Endothelial cell of umbilical vein (primary cell): Measurements from ENCODE around the gene RNF40. TPM values are rescaled to one million over a fixed set of nuclear protein-coding genes. Genes with fewer than 3 reads are reported as not detected.

Experiments
- BruUV-seq: library from RNA; stranded (reverse); fragments of 400-500 nt; replicated peaks from 2 replicates; lab custom pipeline; 2021; lab: Mats Ljungman, UMichigan
- CTCF ChIA-PET: fragments of 300-600, 350-600 bp; sonication (Branson Sonifier 250); formaldehyde crosslinking; loops from one replicate; lab custom pipeline; 2021; ENCODE audit warnings: antibody characterized with exemption, inconsistent platforms; lab: Charles Lee
- POLR2A ChIA-PET: fragments of 300-600, 350-600 bp; sonication (Branson Sonifier 250); formaldehyde crosslinking; loops from one replicate; lab custom pipeline; 2021; ENCODE audit warnings: antibody characterized with exemption, inconsistent platforms; lab: Charles Lee
- DNase-seq: peaks from one replicate; pipeline ENCODE4 v3.0.0-alpha.2; 2011; ENCODE audit warnings: low read depth, low spot score
- FAIRE-seq: peaks from 2 replicates; lab custom pipeline; 2011; peaks lifted over from hg19 to GRCh38; lab: Jason Lieb, UNC
- H2AFZ ChIP-seq: 2 replicates; pipeline ENCODE4 v1.6.0; 2012; ENCODE audit warnings: low read depth, low read length, control low read depth, inconsistent platforms
- H3K27ac ChIP-seq: 2 replicates; pipeline ENCODE4 v1.5.1; 2011; ENCODE audit warnings: low read depth, mild to moderate bottlenecking, control low read depth, low read length, moderate library complexity; ENCODE audit not compliant: insufficient read depth
- H3K27me3 ChIP-seq, 2 experiments: 2 replicates each; pipeline versions ENCODE4 v1.6.0 to v1.6.1; 2011; ENCODE audit warnings: low read length in 2 of 2, mixed read lengths in 1 of 2; ENCODE audit not compliant: control insufficient read depth in 2 of 2, insufficient read depth in 2 of 2
- H3K36me3 ChIP-seq, 2 experiments: 2 replicates in 1 of 2; 3 replicates in 1 of 2; pipeline ENCODE4 v1.5.1; 2011; ENCODE audit warnings: low read length in 2 of 2, mild to moderate bottlenecking in 1 of 2, moderate library complexity in 1 of 2; ENCODE audit not compliant: control insufficient read depth in 2 of 2, insufficient read depth in 2 of 2; ENCODE audit errors: extremely low read depth in 1 of 2
- H3K4me1 ChIP-seq: 3 replicates; pipeline ENCODE4 v1.5.1; 2011; ENCODE audit warnings: mild to moderate bottlenecking, low read length; ENCODE audit not compliant: control insufficient read depth, insufficient read depth; ENCODE audit errors: extremely low read depth
- H3K4me2 ChIP-seq: 2 replicates; pipeline ENCODE4 v1.6.1; 2011; ENCODE audit warnings: low read length, control low read depth, mixed read lengths; ENCODE audit not compliant: insufficient read depth
- H3K4me3 ChIP-seq, 3 experiments: fragments of 200-600 bp in 1 of 3; sonication (generic), shearing (Covaris generic) in 1 of 3; replicated peaks in 1 of 3; 2 replicates each; pipeline ENCODE4 v1.5.1; 2011 to 2016; ENCODE audit warnings: control low read depth in 3 of 3, low read length in 3 of 3, mild to moderate bottlenecking in 2 of 3, inconsistent platforms in 1 of 3, low read depth in 1 of 3, moderate library complexity in 1 of 3; ENCODE audit not compliant: insufficient read depth in 1 of 3
- H3K79me2 ChIP-seq: 2 replicates; pipeline ENCODE4 v1.6.0; 2012; ENCODE audit warnings: low read length, inconsistent platforms; ENCODE audit not compliant: control insufficient read depth, insufficient read depth
- H3K9ac ChIP-seq: replicated peaks from 2 replicates; pipeline ENCODE3; 2011; ENCODE audit warnings: low read length, control low read depth; ENCODE audit not compliant: insufficient read depth; ENCODE audit errors: extremely low read depth
- H3K9me1 ChIP-seq: replicated peaks from 3 replicates; pipeline ENCODE4 v1.6.0; 2011; ENCODE audit warnings: mild to moderate bottlenecking, low read length; ENCODE audit not compliant: control insufficient read depth, insufficient read depth; ENCODE audit errors: extremely low read depth
- H3K9me3 ChIP-seq: replicated peaks from 2 replicates; pipeline ENCODE4 v1.5.1; 2012; ENCODE audit warnings: low read length, inconsistent platforms; ENCODE audit not compliant: control insufficient read depth, insufficient read depth
- H4K20me1 ChIP-seq: replicated peaks from 2 replicates; pipeline ENCODE3; 2011; ENCODE audit warnings: mild to moderate bottlenecking, low read length; ENCODE audit not compliant: control insufficient read depth, insufficient read depth; ENCODE audit errors: extremely low read depth
- EZH2 ChIP-seq: IDR thresholded peaks from 2 replicates; pipeline ENCODE4 v1.6.1; 2012; ENCODE audit warnings: borderline replicate concordance, low read depth, mild to moderate bottlenecking, moderate library complexity, low read length, inconsistent platforms; ENCODE audit not compliant: severe bottlenecking
- FOS ChIP-seq: IDR thresholded peaks from 2 replicates; pipeline ENCODE4 v1.6.1; 2011; ENCODE audit warnings: mild to moderate bottlenecking, low read length, moderate library complexity, borderline replicate concordance; ENCODE audit not compliant: insufficient read depth
- GATA2 ChIP-seq: IDR thresholded peaks from 2 replicates; pipeline ENCODE4 v1.7.0; 2011; ENCODE audit warnings: low read depth, mild to moderate bottlenecking, moderate library complexity, mixed read lengths, low read length; ENCODE audit not compliant: insufficient read length, insufficient read depth
- JUN ChIP-seq: IDR thresholded peaks from 2 replicates; pipeline ENCODE4 v1.6.1; 2011; ENCODE audit warnings: borderline replicate concordance, low read depth; ENCODE audit not compliant: insufficient read length, insufficient read depth
- MAX ChIP-seq: IDR thresholded peaks from 2 replicates; pipeline ENCODE4 v1.6.1; 2011; ENCODE audit not compliant: insufficient read depth, insufficient read length
- MYC ChIP-seq: IDR thresholded peaks from one replicate; pipeline ENCODE4 v1.6.1; 2011; ENCODE audit warnings: mild to moderate bottlenecking, low read depth, low read length
- POLR2A ChIP-seq: IDR thresholded peaks from 2 replicates; pipeline ENCODE4 v1.6.1; 2012; ENCODE audit warnings: low read depth, mild to moderate bottlenecking, control low read depth, low read length
- POLR2AphosphoS5 ChIP-seq: IDR thresholded peaks from 2 replicates; pipeline ENCODE4 v1.6.1; 2012; ENCODE audit warnings: low read depth, mild to moderate bottlenecking, control low read depth, low read length, moderate library complexity; ENCODE audit not compliant: insufficient read depth
- dilution Hi-C: fragments of 300-500 bp; cut with MboI; formaldehyde crosslinking; loops from one replicate; pipeline ENCODE4 v1.15.0; 2019; ENCODE audit warnings: low sequenced_read_pairs; ENCODE audit not compliant: extremely low pct_ligation_motif_present
- intact Hi-C: fragments of 100-400 bp; cut with micrococcal nuclease; formaldehyde crosslinking; loops from one replicate; pipeline ENCODE4 v1.10.0; 2022
- polyA plus RNA-seq, 4 experiments: library from polyadenylated mRNA; depleted of rRNA in 3 of 4; stranded (reverse) in 3 of 4; unstranded in 1 of 4; fragments of >200 nt; gene quantifications; 2 replicates each; pipeline versions ENCODE4 v1.2.1 to v1.2.3, GENCODE V29; 2011 to 2012; ENCODE audit warnings: missing spikeins in 1 of 4
- total RNA-seq: library from RNA; stranded (reverse); gene quantifications from 2 replicates; pipeline ENCODE4 v1.2.3, GENCODE V29; 2021
- TF ChIP-seq, protein P1 (sequence below), 2 donors: IDR thresholded peaks; 1 replicate in 1 of 2; 2 replicates in 1 of 2; pipeline ENCODE4 v1.5.1; 2011; ENCODE audit warnings: low read length in 2 of 2, mild to moderate bottlenecking in 2 of 2, moderate library complexity in 2 of 2, control low read depth in 1 of 2, inconsistent platforms in 1 of 2, low read depth in 1 of 2; ENCODE audit not compliant: insufficient read depth in 1 of 2; ENCODE audit errors: extremely low read depth in 1 of 2

The RNF40 gene
- total and polyA plus RNA-seq, 2 donors (not counting 3 experiments of a cell fraction or from before 2014, with no cell fraction given) = 60.5 to 102 TPM

- no peaks in the 10 kb centered on the region for H3K9me1 ChIP-seq
- H3K9ac ChIP-seq = peak within 1 kb of the TSS; percentile 68
- H3K4me2 ChIP-seq = peak within 1 kb of the TSS; percentile 74
- no peaks in the 10 kb centered on the region for H3K27me3 ChIP-seq
- H3K9me3 ChIP-seq = no peaks in the 10 kb centered on the region
- H3K36me3 ChIP-seq = peaks cover 6 to 9% of the 10 kb centered on the region in 2 experiments
- dilution Hi-C loops = no loop called here
- ChIA-PET CTCF (interaction anchor here (0.6 to 1.2 kb wide), 6 partner anchors 10 to 97 kb away, joined by 3 to 4 read pairs (median 3); no protein-coding TSS in a partner anchor), POLR2A (interaction anchor here (0.6 kb wide), 1 partner anchor 432 kb away, joined by 3 read pairs; no protein-coding TSS in a partner anchor)
- H3K4me3 ChIP-seq = peak within 1 kb of the TSS; percentile 14 to 86 (median 49)
- no peaks in the 10 kb centered on the region for H4K20me1 ChIP-seq
- peaks cover 7% of the 10 kb centered on the region for H3K4me1 ChIP-seq
- TSS peak; percentile 97 for BruUV-seq
- H3K27ac ChIP-seq = peak within 1 kb of the TSS; percentile 47
- FAIRE-seq = peak; percentile 99
- intact Hi-C loops = loop anchor here (1.0 to 5.0 kb wide), 4 partner anchors 14 to 174 kb away; partner anchors contain the start of genes CFAP119, RNF40 and SRCAP
- peak; percentile 93 for TF ChIP-seq POLR2AphosphoS5
- TF ChIP-seq FOS = no peak
- no peak for TF ChIP-seq GATA2
- TF ChIP-seq, protein P1, sequence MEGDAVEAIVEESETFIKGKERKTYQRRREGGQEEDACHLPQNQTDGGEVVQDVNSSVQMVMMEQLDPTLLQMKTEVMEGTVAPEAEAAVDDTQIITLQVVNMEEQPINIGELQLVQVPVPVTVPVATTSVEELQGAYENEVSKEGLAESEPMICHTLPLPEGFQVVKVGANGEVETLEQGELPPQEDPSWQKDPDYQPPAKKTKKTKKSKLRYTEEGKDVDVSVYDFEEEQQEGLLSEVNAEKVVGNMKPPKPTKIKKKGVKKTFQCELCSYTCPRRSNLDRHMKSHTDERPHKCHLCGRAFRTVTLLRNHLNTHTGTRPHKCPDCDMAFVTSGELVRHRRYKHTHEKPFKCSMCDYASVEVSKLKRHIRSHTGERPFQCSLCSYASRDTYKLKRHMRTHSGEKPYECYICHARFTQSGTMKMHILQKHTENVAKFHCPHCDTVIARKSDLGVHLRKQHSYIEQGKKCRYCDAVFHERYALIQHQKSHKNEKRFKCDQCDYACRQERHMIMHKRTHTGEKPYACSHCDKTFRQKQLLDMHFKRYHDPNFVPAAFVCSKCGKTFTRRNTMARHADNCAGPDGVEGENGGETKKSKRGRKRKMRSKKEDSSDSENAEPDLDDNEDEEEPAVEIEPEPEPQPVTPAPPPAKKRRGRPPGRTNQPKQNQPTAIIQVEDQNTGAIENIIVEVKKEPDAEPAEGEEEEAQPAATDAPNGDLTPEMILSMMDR (IDR thresholded peaks at IDR 0.05; ENCODE audit: extremely low read depth in 1 of 2, insufficient read depth in 1 of 2, low read depth in 1 of 2, low read length in 2 of 2) = no peak
- no peak for TF ChIP-seq EZH2
- no peak for TF ChIP-seq JUN
- TF ChIP-seq MYC = no peak
- TF ChIP-seq MAX = peak; percentile 95
- TF ChIP-seq POLR2A = peak; percentile 92
- H2AFZ ChIP-seq = peak within 1 kb of the TSS; percentile 91
- H3K79me2 ChIP-seq = peaks cover 17% of the 10 kb centered on the region
- DNase-seq = peak; percentile 99
Measured at GRCh38 chr16:30747799-30748633, 14.1 kb upstream of the RNF40 start, which contains the start of gene PHKG2. PHKG2 (plus strand) TSS chr16:30748425; CDS start chr16:30748821, 396 bp downstream.
